KOPT-K1 (cell line): Measurements from ENCODE around the gene COL6A5.
"Not testable (repeated sequence)": the region's sequence is repeated elsewhere in the genome, so short reads cannot be mapped to it uniquely, and the experiment has no call there.

Experiments
- H3K27ac ChIP-seq: fragments of 200-600 bp; sonication (generic); 2 replicates; pipeline ENCODE4 v1.5.1; 2016; ENCODE audit warnings: antibody characterized with exemption, mild to moderate bottlenecking, low read depth, low read length; ENCODE audit not compliant: poor library complexity, severe bottlenecking
- H3K36me3 ChIP-seq: fragments of 200-600 bp; sonication (generic); 2 replicates; pipeline ENCODE4 v1.5.1; 2017; ENCODE audit warnings: antibody characterized with exemption, mild to moderate bottlenecking, low read length, moderate library complexity; ENCODE audit not compliant: insufficient read depth
- H3K9me3 ChIP-seq: fragments of 200-600 bp; sonication (generic); 2 replicates; pipeline ENCODE4 v1.5.1; 2017; ENCODE audit warnings: antibody characterized with exemption, low read length, mild to moderate bottlenecking; ENCODE audit not compliant: insufficient read depth, poor library complexity, severe bottlenecking

The COL6A5 gene

DNA sequence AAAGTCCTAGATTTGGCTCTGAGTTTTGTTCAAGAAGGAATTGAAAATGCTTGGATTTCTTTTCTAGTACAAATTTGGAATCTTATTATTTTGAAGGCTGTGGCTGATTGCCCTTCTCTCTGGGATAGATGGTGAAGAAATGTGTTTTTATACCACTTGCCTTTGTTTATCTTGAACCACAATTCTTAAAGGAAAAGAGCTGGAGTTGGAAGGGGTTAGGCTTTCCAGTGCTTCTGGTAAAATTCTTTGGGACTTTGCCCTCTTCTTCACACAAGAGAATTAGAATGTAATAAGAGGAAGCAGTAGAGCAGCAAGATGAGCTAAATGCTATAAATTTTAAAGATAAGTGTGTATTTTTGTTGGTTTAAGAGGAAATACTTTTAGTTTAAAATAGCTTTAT is 65.8 kb downstream of the COL6A5 start:
- no peaks in the 10 kb centered on the region for H3K9me3 ChIP-seq
- no peaks in the 10 kb centered on the region for H3K36me3 ChIP-seq
- no peak overlapping the region for H3K27ac ChIP-seq

GRCh38 chr3:130412991-130413560 is 67.6 kb downstream of the COL6A5 start:
- Histone ChIP-seq H3K9me3 (no peaks in the 10 kb centered on the region), H3K36me3 (no peaks in the 10 kb centered on the region)

DNA sequence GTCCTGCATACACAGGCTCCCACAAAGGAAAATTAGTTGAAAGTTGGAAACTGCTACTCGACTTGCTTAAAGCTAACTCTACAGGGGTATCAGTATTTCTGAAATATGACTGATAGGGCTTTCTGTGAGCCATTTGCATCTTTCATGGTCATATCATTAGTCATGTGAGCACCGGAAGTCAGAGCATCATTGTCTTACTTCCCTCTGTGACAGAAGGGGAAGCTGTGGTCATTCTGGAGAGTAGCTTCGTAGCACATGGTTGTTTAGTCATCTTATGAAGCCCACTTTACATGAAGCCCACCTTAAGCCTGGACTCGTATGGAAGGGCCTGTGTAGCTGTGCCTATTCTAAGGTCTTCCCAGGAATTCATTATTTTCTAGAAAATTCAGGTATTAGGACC is 69.0 kb downstream of the COL6A5 start:
- Histone ChIP-seq H3K9me3 (no peaks in the 10 kb centered on the region), H3K27ac (no peak overlapping the region)

More at GRCh38 chr3:130412991-130413560, 67.6 kb downstream of the COL6A5 start:
- no peak overlapping the region for H3K27ac ChIP-seq

GRCh38 chr3:130420466-130420865 is 75.0 kb downstream of the COL6A5 start:
- H3K36me3 ChIP-seq, result no peaks in the 10 kb centered on the region
- H3K27ac ChIP-seq, result no peak overlapping the region
- H3K9me3 ChIP-seq, result no peaks in the 10 kb centered on the region

More for the DNA sequence above, 69.0 kb downstream of the COL6A5 start:
- H3K36me3 ChIP-seq, result no peaks in the 10 kb centered on the region

DNA sequence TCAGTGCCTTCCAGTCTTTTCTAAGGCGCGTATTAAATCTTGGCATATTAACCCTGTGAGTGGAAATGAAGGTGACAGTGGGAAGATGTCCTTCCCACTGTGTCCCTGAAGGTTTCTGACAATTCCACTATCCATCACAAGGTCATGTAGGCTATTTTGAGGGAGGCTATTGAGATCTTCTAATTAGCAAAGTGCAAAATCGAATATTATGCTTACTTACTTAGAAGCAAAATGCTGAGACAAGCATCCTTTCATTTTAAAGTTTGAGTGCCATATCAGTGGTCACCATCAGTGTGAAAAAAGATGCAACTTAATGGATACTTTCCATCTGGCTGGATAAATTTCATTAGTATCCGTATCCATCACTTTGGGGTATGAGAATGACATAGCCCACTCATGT is 77.6 kb downstream of the COL6A5 start:
- Histone ChIP-seq H3K9me3 (no peaks in the 10 kb centered on the region), H3K27ac (no peak overlapping the region)

DNA sequence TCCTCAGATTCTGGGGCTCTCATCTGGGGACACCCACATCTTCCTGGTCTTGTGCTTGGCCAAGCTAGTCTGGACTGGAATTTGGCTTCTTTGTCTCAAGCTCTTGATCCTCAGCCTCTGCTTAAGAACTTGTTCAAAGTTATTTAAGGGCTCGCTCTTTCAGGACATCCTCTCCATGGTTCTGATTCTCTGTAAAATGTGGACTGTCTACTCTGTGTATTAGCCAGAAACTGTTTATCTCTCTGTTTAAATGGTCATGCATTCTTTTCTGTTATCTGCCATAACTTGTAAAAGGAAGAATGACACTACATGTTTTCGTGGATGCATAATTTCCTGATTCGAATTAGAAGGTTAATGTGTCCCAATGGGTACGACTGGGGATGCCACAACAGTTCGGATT is 79.4 kb downstream of the COL6A5 start:
- Histone ChIP-seq H3K9me3 (no peaks in the 10 kb centered on the region), H3K36me3 (no peaks in the 10 kb centered on the region), H3K27ac (no peak overlapping the region)

More for the DNA sequence above, 77.6 kb downstream of the COL6A5 start:
- no peaks in the 10 kb centered on the region for H3K36me3 ChIP-seq

DNA sequence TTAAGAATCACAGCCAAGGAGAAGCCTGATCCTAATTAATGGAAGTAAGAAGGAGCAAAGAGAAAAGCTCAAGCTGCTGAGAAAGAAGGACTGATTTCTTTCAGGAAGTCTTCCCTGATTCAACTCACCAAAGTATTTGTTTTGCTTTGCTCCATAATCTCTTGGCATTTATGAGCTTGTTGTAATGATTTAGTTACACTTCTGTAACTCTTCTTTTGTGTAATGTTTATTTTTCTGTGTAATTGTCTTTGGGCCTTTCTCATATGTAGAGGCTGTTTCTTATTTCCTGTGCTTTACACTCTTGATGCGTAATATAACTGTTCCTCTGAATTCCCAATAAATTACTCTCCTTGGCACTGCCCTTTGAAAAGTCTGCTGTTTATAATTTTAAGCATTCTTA is 80.0 kb downstream of the COL6A5 start:
- H3K9me3 ChIP-seq, result no peaks in the 10 kb centered on the region
- no peaks in the 10 kb centered on the region for H3K36me3 ChIP-seq
- H3K27ac ChIP-seq, result no peak overlapping the region

DNA sequence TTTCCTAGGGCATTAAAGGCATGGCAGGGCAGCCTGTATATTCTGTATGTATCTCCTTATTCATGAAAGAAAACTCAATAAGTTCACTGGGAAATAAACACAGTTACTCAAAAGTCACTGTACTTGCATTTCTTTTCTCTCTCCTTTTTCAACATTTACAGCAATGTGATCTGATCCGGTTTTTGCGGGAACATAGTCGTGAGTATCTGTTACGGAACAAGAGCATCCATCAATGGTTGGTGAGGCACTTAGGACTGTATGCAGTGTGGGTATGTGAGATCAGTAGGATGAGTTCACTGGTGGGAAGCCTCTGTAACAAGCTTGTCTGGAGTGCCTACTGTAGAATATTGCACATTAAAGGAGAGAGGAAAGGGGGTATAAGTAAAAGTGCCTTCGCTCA is 80.7 kb downstream of the COL6A5 start:
- Histone ChIP-seq H3K9me3 (no peaks in the 10 kb centered on the region), H3K27ac (no peak overlapping the region), H3K36me3 (no peaks in the 10 kb centered on the region)

DNA sequence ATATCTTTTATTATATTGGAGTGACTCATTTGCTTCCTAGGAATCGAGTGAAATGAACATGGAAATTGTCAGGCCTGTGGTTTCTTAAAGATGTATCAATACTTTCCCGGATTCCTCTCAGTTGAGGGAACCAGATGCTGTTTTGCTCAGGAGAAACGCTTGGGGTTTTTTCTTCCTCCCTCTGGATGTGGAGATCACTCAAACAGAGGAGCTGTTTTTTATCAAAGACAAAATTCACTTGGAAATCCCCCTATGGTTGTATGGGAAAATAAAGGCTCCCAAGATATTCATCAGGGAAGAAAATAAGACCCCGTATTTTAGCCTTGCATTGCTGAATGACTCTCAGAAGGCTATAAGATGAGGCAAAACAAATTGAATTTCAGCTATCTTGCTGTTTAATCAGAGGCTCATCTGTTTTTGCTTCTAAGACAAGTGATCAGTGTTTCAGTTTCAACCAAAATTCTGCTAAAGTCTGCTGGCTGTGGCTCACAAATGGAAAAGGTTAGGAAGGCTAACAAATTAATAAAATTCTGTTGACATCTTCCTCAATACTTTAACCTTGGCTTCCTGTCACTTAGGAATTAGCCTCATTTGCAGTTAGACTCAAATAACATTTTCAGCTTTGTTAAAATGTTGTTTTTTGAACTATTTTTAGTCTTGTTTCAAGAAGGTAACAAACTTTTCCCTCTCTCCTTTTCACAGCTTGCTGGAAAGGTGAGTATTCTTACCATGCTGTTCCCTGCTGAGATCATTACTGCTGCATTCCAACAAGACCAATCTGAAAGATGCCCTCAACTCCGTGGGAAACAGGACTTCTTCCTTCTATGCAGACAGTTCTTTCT is 83.6 kb downstream of the COL6A5 start:
- H3K27ac ChIP-seq, result no peak overlapping the region
- no peaks in the 10 kb centered on the region for H3K9me3 ChIP-seq
- H3K36me3 ChIP-seq, result no peaks in the 10 kb centered on the region

GRCh38 chr3:130429713-130430023 is 84.2 kb downstream of the COL6A5 start:
- Histone ChIP-seq H3K27ac (no peak overlapping the region), H3K9me3 (no peaks in the 10 kb centered on the region)

GRCh38 chr3:130430266-130430665 is 84.8 kb downstream of the COL6A5 start:
- no peaks in the 10 kb centered on the region for H3K36me3 ChIP-seq
- no peaks in the 10 kb centered on the region for H3K9me3 ChIP-seq
- no peak overlapping the region for H3K27ac ChIP-seq

More at GRCh38 chr3:130429713-130430023, 84.2 kb downstream of the COL6A5 start:
- H3K36me3 ChIP-seq, result no peaks in the 10 kb centered on the region

DNA sequence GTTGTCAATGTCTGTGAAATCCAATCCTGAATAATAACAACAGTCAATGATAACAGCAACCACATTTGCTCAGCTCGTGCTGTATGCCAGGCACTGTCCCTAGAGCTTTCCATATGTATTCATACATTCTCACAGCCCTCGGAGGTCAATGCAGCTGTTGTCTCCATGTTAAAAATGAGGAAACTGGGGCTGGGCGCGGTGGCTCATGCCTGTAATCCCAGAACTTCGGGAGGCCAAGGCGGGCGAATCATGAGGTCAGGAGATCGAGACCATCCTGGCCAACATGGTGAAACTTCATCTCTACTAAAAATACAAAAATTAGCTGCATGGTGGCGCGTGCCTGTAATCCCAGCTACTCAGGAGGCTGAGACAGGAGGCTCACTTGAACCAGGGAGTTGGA is 86.6 kb downstream of the COL6A5 start:
- H3K27ac ChIP-seq, H3K36me3 ChIP-seq, H3K9me3 ChIP-seq: not testable (repeated sequence)

- Histone ChIP-seq H3K9me3 (no peaks in the 10 kb centered on the region), H3K27ac (no peak overlapping the region), H3K36me3 (no peaks in the 10 kb centered on the region)
These were observed 87.8 kb downstream of the COL6A5 start for GRCh38 chr3:130433306-130433705.

DNA sequence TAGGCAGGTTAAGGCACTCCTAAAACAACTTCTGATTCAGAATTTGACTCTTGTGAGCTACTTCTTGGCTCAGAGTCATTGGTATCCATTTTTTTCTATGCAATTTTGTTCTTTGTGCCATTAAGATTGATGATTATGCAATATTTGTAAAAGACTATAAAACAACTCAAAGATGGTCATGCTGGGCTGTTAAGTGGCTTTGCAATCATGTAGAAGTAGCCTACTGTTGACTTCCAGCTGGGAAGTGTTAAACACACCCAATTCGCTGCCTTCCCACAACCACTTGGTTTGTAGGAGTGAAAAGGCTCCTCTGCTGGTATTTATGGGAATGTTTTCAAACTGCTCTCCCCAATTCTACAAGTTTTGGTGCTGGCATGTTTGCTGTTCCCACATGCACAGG is 96.8 kb downstream of the COL6A5 start:
- H3K36me3 ChIP-seq, result no peaks in the 10 kb centered on the region
- H3K27ac ChIP-seq, result no peak overlapping the region
- H3K9me3 ChIP-seq, result no peaks in the 10 kb centered on the region

GRCh38 chr3:130446840-130447239 is 101.4 kb downstream of the COL6A5 start:
- H3K27ac ChIP-seq, H3K36me3 ChIP-seq, H3K9me3 ChIP-seq: not testable (repeated sequence)

DNA sequence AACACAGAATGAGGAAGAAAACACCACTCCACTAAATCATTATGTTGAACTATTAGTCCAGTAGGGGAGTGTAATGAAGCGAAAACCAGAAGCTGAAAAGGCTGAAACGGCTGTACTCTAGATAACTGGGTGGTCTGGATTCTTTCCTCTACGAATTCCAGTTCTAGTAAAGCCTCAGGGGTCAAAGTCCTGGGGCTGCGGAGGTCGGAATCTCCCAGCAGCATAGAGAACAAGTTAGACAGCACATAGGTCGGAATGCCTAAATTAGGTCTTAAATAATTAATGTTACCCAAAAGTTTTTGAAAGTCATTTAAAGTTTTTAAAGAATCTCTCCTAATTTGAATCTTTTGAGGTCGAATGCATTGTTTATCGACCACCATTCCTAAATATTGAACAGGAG is 102.7 kb downstream of the COL6A5 start:
- not testable (repeated sequence) for H3K27ac ChIP-seq, H3K36me3 ChIP-seq, H3K9me3 ChIP-seq
